ENCODE measurements around the gene KCNN2.

DNA sequence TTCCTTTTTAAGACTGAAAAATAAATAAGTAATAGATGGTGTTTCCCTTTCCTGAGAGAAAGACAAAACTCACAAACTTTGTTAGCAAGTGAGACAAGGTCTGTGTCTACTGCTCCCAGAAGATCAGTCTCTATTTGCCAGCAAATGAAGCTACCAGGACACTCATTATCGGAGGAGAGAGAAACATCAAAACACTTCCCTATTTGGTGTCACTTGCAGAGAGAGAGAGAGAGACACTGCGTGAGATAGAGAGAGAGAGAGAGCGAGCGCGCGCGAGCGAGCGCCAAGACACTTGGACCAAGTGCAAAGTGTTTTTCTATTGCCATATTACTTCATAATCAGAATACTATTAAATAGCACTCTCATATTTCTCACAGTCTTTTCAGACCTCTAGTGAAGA lies 142.7 kb downstream of the KCNN2 start:
- TF ChIP-seq, protein P1, sequence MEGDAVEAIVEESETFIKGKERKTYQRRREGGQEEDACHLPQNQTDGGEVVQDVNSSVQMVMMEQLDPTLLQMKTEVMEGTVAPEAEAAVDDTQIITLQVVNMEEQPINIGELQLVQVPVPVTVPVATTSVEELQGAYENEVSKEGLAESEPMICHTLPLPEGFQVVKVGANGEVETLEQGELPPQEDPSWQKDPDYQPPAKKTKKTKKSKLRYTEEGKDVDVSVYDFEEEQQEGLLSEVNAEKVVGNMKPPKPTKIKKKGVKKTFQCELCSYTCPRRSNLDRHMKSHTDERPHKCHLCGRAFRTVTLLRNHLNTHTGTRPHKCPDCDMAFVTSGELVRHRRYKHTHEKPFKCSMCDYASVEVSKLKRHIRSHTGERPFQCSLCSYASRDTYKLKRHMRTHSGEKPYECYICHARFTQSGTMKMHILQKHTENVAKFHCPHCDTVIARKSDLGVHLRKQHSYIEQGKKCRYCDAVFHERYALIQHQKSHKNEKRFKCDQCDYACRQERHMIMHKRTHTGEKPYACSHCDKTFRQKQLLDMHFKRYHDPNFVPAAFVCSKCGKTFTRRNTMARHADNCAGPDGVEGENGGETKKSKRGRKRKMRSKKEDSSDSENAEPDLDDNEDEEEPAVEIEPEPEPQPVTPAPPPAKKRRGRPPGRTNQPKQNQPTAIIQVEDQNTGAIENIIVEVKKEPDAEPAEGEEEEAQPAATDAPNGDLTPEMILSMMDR (conservative IDR thresholded peaks at IDR 0.05; ENCODE audit: low read depth, low read length), result no peak
- TF ChIP-seq USF2 (IDR thresholded peaks at IDR 0.05; ENCODE audit: low read depth, low read length) (no peak), MXI1 (IDR thresholded peaks at IDR 0.05; ENCODE audit: borderline replicate concordance, low read depth, low read length) (no peak), MAZ (IDR thresholded peaks at IDR 0.05; ENCODE audit: borderline replicate concordance, low read depth, low read length) (no peak), SMC3 (IDR thresholded peaks at IDR 0.05; ENCODE audit: low read depth, low read length) (no peak), CEBPB (IDR thresholded peaks at IDR 0.05; ENCODE audit: low read depth, low read length) (no peak)

All from IMR-90 (cell line).